NCI-H748 (cell line): Measurements from ENCODE around the gene GNAI2.
"Not testable (repeated sequence)": the region's sequence is repeated elsewhere in the genome, so short reads cannot be mapped to it uniquely, and the experiment has no call there.

Experiments
- DNase-seq: peaks from one replicate; lab custom pipeline; 2025; ENCODE audit not compliant: unreplicated experiment; lab: John Stamatoyannopoulos, UW

The GNAI2 gene

DNA sequence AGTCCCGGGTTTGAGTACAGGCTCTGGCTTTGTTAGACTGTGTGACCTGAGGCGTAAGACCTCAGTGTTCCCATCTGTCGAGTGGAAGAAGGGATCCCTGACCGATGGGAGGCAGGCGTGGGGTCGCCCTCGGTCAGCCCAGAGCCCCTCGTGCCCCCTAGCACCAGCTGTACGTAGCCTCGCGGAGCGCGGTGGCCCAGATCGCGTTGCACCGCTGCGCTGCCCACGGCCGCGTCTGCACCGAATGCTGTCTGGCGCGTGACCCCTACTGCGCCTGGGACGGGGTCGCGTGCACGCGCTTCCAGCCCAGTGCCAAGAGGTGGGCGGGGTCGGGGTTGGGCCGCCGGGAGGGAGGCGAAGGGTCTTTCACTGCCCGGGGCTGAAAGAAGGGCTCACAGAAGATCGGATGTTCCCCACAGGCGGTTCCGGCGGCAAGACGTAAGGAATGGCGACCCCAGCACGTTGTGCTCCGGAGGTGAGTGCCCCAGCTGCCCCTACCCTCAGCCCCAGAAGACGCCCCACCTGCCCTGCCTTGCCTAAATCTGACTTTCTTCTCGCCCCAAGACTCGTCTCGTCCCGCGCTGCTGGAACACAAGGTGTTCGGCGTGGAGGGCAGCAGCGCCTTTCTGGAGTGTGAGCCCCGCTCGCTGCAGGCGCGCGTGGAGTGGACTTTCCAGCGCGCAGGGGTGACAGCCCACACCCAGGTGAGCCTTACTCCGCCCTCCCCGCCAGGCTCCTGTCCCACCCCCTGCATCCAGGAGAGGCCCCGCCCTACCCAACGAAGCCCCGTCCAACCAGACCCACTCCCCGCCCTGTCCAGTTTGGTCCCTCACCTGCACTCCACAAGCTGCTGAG lies 39.4 kb downstream of the GNAI2 start:
- DNase-seq, result no peak

DNA sequence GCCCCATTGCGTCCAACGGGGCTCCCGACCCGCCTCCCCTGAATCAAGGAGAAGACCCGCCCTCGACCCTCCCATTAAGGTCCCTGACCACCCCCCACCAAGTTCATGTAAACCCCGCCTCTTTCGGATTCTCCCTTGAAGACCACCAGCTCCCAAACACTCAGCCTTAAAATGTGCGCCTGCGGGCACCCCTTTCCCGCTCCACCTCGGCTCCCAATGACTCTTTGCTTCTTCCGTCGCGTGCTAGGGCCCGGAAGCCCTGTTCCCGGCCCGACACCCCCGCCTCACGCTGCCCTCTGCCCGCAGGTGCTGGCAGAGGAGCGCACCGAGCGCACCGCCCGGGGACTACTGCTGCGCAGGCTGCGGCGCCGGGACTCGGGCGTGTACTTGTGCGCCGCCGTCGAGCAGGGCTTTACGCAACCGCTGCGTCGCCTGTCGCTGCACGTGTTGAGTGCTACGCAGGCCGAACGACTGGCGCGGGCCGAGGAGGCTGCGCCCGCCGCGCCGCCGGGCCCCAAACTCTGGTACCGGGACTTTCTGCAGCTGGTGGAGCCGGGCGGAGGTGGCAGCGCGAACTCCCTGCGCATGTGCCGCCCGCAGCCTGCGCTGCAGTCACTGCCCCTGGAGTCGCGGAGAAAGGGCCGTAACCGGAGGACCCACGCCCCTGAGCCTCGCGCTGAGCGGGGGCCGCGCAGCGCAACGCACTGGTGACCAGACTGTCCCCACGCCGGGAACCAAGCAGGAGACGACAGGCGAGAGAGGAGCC lies 40.2 kb downstream of the GNAI2 start:
- DNase-seq, result no peak

- DNase-seq, result no peak
These were observed 40.7 kb downstream of the GNAI2 start for GRCh38 chr3:50276762-50277101.

DNA sequence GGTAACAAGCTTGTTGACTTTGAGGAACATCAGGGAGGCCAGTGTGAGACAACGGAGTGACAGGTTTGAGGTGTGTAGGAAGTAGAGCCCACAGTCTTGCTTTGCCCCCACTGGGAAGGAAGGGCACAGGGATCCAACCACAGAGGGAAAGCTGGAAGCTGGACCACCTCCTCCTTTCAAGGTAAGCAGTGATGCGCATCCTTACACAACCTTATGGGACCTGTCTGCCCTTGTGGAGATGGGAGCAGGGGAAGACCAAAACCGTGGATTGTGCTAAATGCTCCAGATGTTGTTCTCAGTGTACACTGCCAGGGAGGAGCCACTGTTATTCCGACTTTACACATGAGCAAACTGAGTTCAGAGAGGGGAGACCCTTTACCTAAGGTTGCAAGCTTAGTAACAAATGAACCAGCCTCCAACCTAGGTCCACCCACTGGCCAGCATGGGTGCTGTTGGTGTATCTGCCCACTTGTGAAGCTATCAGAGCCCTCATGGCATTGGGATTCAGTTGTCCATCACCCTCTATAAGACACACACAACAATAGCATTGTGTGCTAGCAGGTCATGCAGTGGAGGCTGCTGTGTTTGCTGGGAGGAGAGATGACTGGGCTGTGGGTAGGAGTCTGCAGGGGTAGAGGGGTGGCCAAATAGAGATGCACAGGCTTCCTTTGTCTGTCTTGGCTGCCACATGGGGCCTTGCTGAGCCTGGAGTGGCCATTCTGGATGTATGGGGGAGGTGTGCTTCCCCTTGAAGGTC lies 42.3 kb downstream of the GNAI2 start:
- no peak for DNase-seq

DNA sequence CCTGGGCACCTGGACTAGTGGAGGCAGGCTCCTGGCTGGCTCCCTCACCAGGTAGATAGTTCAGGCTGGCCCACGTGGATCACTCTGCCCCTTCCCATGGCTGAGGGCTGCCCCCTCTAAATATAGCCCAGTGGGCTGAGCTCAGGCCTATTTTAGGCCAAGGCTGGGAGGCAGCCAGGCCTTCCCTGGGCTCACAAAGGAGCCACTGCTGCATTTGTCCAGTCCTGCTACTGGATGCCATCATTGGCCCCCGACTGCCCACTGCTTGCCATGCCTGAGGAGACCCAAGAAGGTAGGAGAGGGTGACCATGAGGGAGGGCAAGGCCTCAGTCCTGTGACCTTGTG lies 42.8 kb downstream of the GNAI2 start, which contains the start of gene LSMEM2:
LSMEM2 (plus strand) TSS at position 208 of the 345 bp plus-strand sequence; CDS start at position 235, 27 bp downstream.
- DNase-seq, result no peak

DNA sequence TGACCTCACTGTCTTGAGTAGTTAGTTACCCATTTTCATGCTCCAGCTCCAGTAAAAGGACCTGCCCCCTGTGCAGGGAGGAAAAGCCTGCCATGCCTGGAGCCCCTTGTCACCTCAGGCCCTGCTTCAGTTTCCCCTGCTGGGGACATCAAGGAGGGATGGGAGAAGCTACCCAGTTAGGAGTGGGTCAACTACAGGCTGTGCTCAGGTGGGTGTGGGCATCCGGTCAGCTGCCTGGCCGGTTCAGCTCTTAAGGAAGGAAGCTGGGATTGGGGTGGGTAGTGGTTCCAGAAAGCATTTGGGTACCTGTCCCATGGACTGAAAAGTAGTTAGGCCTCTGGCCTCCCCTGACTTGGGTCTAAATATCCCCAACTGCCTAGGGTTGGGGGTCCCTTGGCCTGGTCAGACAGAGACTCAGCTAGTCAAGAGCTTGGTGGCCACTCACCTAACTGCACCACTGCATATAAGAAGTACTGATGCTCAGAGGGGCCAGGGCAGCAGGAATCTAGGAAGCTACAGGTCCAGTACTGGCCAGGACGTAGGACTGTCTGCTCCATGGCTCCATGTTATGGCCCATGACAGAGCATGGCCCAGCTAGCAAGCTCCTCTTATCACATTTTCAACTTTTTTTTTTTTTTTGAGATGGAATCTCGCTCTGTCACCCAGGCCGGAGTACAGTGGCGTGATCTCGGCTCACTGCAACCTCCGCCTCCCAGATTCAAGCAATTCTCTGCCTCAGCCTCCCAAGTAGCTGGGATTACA lies 43.4 kb downstream of the GNAI2 start:
- no peak for DNase-seq

GRCh38 chr3:50284121-50284520 lies 48.1 kb downstream of the GNAI2 start:
- not testable (repeated sequence) for DNase-seq

DNA sequence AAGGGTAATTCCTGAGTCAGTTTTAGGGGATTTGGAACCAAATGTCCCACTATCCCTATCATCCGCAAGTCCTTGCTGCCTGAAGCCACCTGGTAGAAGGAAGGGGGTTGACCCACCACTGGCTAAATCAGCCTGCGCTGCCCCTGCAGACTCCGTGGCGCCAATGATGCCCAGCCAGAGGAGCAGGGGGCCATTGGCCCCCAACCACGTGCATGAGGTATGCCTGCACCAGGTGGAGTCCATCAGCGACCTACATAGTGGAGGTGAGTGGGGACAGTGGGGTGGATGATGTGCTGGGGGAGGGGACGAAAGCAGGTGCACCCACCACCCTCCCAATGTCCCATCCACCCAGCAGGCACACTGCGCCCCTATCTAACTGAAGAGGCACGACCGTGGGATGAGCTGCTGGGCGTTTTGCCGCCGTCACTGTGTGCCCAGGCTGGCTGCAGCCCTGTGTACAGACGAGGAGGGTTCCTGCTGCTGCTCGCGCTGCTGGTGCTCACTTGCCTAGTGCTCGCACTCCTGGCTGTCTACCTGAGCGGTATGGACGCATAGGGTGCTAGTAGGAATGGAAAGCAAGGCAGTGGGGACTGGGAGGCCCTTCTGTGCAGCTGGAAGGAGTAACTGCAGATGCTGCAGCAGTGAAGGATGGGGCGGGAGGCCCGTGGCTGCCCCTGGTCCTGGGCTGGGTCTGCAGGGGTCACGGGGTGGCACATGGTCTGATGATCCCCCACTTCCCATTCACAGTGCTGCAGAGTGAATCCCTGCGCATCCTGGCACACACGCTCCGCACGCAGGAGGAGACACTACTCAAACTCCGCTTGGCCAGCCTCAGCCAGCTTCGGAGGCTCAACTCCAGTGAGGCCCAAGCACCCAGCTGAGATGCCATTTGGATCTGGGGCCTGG lies 50.6 kb downstream of the GNAI2 start:
- DNase-seq, result no peak

GRCh38 chr3:50287262-50287661 lies 51.3 kb downstream of the GNAI2 start:
- no peak for DNase-seq

DNA sequence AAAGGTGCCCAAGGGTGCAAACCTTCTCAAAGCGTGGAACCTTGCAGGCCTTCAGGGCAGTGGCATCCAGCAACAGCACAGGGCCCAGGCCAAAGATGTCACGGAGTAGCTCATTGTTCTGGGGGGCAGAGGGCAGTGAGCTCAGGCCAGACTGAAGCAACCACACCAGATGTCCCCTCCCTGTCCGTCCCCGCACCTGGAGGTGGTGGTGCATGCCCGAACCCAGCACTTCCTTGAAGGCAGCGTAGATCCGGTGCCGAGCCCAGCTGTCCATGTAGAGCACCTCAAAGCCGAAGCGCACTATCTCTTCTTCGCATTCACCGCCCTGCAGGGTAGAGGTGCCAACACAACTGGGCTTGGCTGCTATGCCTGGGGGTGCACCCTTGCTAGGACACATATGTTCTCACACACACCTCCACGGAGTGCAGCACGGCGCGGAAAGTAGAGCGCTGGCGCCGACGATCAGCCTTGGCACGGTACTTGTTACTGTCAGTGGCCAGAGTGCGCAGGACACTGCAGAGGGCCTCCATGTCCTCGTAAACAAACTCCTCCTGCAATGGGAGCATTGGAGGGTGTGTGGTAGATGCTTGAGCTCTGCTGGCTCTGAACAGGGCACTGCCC lies 52.5 kb downstream of the GNAI2 start:
- DNase-seq, result no peak

DNA sequence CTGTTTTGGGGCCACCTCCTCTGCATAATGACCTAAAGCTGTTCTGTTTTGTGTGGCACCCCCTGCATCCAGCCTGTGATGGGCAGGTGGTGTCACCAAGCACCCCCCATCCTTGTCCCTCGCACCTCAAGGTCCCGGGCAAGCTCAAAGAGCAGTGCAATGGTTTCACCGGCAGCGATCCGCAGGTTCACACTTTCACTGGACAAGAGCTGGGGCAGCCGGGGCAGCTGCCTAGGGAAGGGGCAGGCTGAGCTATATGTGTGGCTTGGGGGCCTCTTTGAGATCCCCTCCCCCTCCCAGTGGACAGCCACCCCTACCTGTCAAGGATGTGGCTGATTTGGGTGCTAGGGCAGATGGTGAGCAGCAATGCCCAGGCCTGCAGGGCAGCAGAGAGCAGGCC lies 53.1 kb downstream of the GNAI2 start:
- DNase-seq, result no peak

DNA sequence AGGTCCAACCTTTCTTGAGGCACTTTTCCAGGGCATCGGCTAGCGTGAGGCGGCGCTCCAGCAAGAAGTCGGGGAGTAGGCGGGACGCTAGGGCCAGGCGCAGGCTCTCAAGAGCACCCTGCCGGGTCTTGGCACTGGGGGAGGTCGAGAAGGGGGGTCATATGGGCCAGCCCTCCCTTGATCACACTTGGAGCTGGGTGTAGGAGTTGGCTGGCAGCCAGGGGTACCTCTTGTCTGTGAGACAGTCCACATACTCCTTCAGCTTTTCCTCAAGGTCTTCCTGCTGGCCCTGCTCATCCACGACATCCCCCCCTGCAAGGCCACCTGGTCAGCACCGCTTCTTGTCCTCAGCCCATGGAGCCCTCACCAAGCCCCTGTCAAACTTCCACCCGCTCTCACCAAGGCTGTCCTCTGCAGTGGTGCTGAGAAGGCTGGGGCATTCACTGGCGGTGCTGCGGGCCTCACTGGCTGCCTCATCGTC lies 54.2 kb downstream of the GNAI2 start:
- DNase-seq, result no peak

- DNase-seq, result peak; percentile 96
These were observed 56.4 kb downstream of the GNAI2 start, which contains the start of gene IFRD2 for GRCh38 chr3:50292159-50293078. IFRD2 (minus strand) TSS chr3:50292429; CDS start chr3:50292274, 155 bp downstream.

- DNase-seq, result no peak
These were observed 57.2 kb downstream of the GNAI2 start for GRCh38 chr3:50293079-50293801.

DNA sequence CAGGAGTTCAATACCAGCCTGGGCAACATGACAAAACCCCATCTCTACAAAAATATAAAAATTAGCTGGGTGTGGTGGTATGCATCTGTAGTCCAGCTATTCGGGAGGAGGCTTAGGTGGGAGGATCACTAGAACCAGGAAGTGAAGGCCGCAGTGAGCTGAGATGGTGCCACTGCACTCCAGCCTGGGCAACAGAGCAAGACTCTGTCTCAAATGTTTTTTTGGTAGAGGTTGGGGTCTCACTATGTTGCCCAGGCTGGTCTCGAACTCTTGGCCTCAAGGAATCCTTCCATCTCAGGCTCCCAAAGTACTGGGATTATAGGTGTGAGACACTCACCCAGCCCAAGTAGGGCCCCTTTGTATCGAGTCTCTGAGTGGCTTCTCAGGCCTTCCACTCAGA lies 58.1 kb downstream of the GNAI2 start:
- no peak for DNase-seq

- no peak for DNase-seq
These were observed 58.7 kb downstream of the GNAI2 start for GRCh38 chr3:50294492-50295403.
